Measurements from ENCODE around the gene AMN1. TPM values are rescaled to one million over a fixed set of nuclear protein-coding genes. Genes with fewer than 3 reads are reported as not detected.
"Not testable (repeated sequence)": the region's sequence is repeated elsewhere in the genome, so short reads cannot be mapped to it uniquely, and the experiment has no call there.

The AMN1 gene
- polyA plus RNA-seq, 4 donors = 1.3 to 8.6 (median 5.8) TPM

DNA sequence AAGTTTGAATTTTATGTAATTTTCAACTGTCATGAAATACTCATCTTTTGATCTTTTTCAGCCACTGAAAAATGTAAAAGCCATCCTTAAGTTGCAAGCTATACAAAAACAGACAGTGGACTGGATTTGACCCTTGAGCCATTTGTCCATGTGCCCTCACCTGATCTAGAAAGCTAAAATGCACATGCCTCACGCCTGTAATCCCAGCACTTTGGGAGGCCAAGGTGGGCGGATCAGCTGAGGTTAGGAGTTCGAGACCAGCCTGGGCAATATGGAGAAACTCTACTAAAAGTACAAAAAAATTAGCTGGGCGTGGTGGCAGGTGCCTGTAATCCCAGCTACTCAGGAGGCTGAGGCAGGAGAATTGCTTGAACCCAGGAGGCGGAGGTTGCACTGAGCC, 2.4 kb upstream of the AMN1 start:
- 95 to 99% (median 98%) methylated on average over 5 of the region's 5 CpGs for WGBS, 3 donors
- not testable (repeated sequence) for DNase-seq; H3K27me3 ChIP-seq (ENCODE audit: control insufficient read depth in 3 of 3, insufficient read depth in 3 of 3, low read length in 3 of 3); H3K4me1 ChIP-seq (ENCODE audit: control insufficient read depth in 3 of 3, insufficient read depth in 2 of 3, low read depth in 1 of 3, low read length in 2 of 3); H3K4me3 ChIP-seq (ENCODE audit: low read depth in 1 of 3, low read length in 3 of 3); FAIRE-seq; H3K36me3 ChIP-seq (ENCODE audit: control insufficient read depth in 3 of 3, insufficient read depth in 2 of 3, low read depth in 1 of 3, low read length in 3 of 3)
- peak overlapping the region in 1 of 3 donors; percentile 79 for H3K27ac ChIP-seq (ENCODE audit: low read depth in 1 of 3, low read length in 2 of 3)
- peaks cover 0 to 11% of the 10 kb centered on the region in 2 donors for H3K9me3 ChIP-seq (ENCODE audit: control insufficient read depth in 2 of 2, insufficient read depth in 1 of 2, low read depth in 1 of 2, low read length in 1 of 2)

DNA sequence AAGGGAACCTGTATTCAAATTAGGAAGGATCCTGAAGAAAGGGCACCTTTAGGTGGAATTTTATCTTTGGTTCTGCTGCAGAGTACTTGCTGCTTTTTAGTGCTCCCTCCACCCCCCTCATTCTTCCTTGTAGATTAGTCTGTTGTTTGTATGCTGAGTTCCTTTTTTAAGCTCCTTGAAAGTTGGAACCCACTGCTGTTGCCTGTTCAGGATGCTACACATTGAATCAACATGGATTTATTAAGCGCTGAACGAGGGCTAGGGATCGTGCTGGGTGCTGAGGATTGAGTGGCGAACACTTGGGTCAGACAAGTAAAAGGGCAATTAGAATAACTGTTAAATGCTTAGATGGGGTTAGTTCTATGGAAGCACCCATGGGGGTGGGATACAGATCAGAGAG, 884 bp upstream of the AMN1 start:
- FAIRE-seq (no peak), DNase-seq (no peak)
- Histone ChIP-seq H3K27me3 (ENCODE audit: control insufficient read depth in 3 of 3, insufficient read depth in 3 of 3, low read length in 3 of 3) (no peaks in the 10 kb centered on the region), H3K27ac (ENCODE audit: low read depth in 1 of 3, low read length in 2 of 3) (peak overlapping the region; percentile 93 to 99 (median 97)), H3K4me3 (ENCODE audit: low read depth in 1 of 3, low read length in 3 of 3) (peak overlapping the region; percentile 48 to 79 (median 75)), H3K36me3 (ENCODE audit: control insufficient read depth in 3 of 3, insufficient read depth in 2 of 3, low read depth in 1 of 3, low read length in 3 of 3) (no peaks in the 10 kb centered on the region), H3K4me1 (ENCODE audit: control insufficient read depth in 3 of 3, insufficient read depth in 2 of 3, low read depth in 1 of 3, low read length in 2 of 3) (peaks cover 0 to 5% (median 2%) of the 10 kb centered on the region in 3 donors), H3K9me3 (ENCODE audit: control insufficient read depth in 2 of 2, insufficient read depth in 1 of 2, low read depth in 1 of 2, low read length in 1 of 2) (peaks cover 0 to 11% of the 10 kb centered on the region in 2 donors)
- WGBS, 3 donors = 90 to 95% (median 95%) methylated on average over 4 of the region's 4 CpGs

DNA sequence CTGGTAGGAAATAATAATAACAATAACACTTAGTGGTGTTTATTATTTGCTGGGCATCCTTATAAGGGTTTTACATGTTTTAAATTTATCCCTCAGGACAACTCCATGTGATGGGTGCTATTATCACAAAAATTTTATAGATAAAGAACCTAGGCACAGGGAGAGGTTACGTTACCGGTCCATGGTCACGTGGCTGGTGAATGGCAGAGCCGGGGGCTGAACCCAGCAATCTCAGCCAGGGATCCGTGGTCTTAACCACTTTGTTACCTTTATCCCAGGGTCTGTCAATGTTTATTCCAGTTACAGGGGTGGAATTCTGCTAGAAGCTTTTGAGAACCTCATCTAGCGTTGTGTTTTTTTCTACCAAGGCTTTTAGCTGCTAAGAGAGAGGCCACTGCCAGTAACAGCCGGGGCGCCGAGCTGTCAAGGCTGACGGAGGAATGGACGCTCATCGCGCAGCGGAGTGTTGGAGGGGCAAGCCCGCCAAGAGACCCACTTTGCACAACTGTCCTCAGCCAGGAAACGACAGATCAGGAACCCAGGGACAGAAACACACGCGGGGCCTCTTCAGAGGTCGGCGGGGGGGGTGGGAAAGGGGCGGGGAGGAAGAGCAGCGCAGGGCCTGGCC, 418 bp downstream of the AMN1 start:
- Histone ChIP-seq H3K9me3 (ENCODE audit: control insufficient read depth in 2 of 2, insufficient read depth in 1 of 2, low read depth in 1 of 2, low read length in 1 of 2) (peaks cover 0 to 11% of the 10 kb centered on the region in 2 donors), H3K27me3 (ENCODE audit: control insufficient read depth in 3 of 3, insufficient read depth in 3 of 3, low read length in 3 of 3) (no peaks in the 10 kb centered on the region), H3K36me3 (ENCODE audit: control insufficient read depth in 3 of 3, insufficient read depth in 2 of 3, low read depth in 1 of 3, low read length in 3 of 3) (no peaks in the 10 kb centered on the region), H3K4me1 (ENCODE audit: control insufficient read depth in 3 of 3, insufficient read depth in 2 of 3, low read depth in 1 of 3, low read length in 2 of 3) (peaks cover 2 to 5% (median 3%) of the 10 kb centered on the region in 3 donors), H3K27ac (ENCODE audit: low read depth in 1 of 3, low read length in 2 of 3) (peak overlapping the region; percentile 93 to 99 (median 98)), H3K4me3 (ENCODE audit: low read depth in 1 of 3, low read length in 3 of 3) (peak overlapping the region; percentile 46 to 83 (median 79))
- FAIRE-seq (no peak), DNase-seq (peak in 1 of 2 donors; percentile 65)
- 0 to 1% (median 1%) methylated on average over 19 to 22 of the region's 22 CpGs for WGBS, 3 donors

DNA sequence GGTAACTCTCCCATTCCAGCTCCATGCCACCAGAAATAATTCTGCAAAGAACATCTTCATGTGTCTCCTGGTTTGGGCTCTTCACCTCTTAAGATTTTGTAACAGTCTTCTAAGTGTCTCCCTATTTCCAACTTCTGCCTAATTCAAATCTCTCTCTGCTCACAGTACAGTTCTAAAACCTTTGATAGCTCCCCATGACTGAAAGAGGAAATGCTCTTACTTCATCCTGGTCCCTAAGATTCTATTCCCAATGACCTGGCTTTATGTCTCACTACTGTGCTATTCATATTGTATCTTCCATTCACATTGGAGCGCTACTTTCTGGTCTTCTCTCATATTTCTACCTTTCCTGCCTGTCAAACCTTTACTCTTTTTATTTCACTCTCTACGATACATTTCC, 1.6 kb downstream of the AMN1 start:
- Histone ChIP-seq H3K4me3 (ENCODE audit: low read depth in 1 of 3, low read length in 3 of 3) (no peak overlapping the region), H3K36me3 (ENCODE audit: control insufficient read depth in 3 of 3, insufficient read depth in 2 of 3, low read depth in 1 of 3, low read length in 3 of 3) (no peaks in the 10 kb centered on the region), H3K27ac (ENCODE audit: low read depth in 1 of 3, low read length in 2 of 3) (no peak overlapping the region), H3K4me1 (ENCODE audit: control insufficient read depth in 3 of 3, insufficient read depth in 2 of 3, low read depth in 1 of 3, low read length in 2 of 3) (peaks cover 0 to 8% (median 0%) of the 10 kb centered on the region in 3 donors), H3K27me3 (ENCODE audit: control insufficient read depth in 3 of 3, insufficient read depth in 3 of 3, low read length in 3 of 3) (no peaks in the 10 kb centered on the region), H3K9me3 (ENCODE audit: control insufficient read depth in 2 of 2, insufficient read depth in 1 of 2, low read depth in 1 of 2, low read length in 1 of 2) (peaks cover 0 to 11% of the 10 kb centered on the region in 2 donors)
- DNase-seq = no peak
- WGBS, 3 donors = 95 to 98% (median 98%) methylated on average over 2 of the region's 2 CpGs
- FAIRE-seq = no peak

DNA sequence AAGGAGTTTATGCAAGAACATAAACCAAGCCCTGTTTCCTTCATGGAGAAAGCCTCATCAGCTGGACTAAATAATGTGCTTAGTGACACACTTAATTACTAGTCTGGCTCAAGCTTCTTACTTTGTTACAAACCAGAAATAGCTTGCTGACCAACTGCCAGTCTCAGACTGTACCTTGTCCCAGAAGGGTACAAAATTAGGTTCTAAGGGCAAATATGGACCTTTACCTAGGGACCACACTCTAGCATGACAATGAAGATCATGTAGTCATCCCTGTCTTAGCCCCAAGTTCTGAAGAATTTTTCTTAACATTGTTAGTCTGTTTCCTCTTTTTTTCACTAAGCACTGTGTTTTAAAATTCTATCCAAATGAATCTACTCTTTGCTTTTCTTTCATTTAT, 2.2 kb downstream of the AMN1 start:
- H3K27ac ChIP-seq (ENCODE audit: low read depth in 1 of 3, low read length in 2 of 3) = no peak overlapping the region

DNA sequence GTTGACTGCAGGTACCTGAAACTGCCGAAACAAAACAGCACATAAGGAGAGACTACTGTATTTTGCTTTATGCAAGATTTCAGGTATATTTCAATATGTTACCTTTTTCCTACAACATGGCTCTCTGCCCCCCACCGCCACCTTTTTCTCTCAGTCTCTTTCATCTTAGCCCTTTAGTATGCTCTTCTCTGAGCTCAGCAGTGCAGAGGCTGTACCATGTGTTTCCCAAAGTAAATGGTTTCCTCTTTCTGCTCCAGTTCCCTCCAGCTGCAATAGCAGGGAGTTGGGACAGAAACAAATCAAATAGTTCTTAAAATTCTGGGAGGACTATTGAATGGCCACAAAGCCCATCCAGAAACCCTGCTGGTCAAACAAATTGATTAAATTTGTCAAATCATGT, 4.3 kb downstream of the AMN1 start:
- no peak overlapping the region for H3K4me3 ChIP-seq (ENCODE audit: low read depth in 1 of 3, low read length in 3 of 3)
- peaks cover 0 to 2% of the 10 kb centered on the region in 2 donors for H3K9me3 ChIP-seq (ENCODE audit: control insufficient read depth in 2 of 2, insufficient read depth in 1 of 2, low read depth in 1 of 2, low read length in 1 of 2)
- no peaks in the 10 kb centered on the region for H3K36me3 ChIP-seq (ENCODE audit: control insufficient read depth in 3 of 3, insufficient read depth in 2 of 3, low read depth in 1 of 3, low read length in 3 of 3)
- H3K27me3 ChIP-seq (ENCODE audit: control insufficient read depth in 3 of 3, insufficient read depth in 3 of 3, low read length in 3 of 3) = no peaks in the 10 kb centered on the region
- DNase-seq = no peak
- peaks cover 0 to 15% (median 0%) of the 10 kb centered on the region in 3 donors for H3K4me1 ChIP-seq (ENCODE audit: control insufficient read depth in 3 of 3, insufficient read depth in 2 of 3, low read depth in 1 of 3, low read length in 2 of 3)
- H3K27ac ChIP-seq (ENCODE audit: low read depth in 1 of 3, low read length in 2 of 3) = no peak overlapping the region
- FAIRE-seq = no peak
- WGBS, 3 donors = 84 to 97% (median 96%) methylated on average over 2 of the region's 2 CpGs

More for the DNA sequence above, 2.2 kb downstream of the AMN1 start:
- H3K4me1 ChIP-seq (ENCODE audit: control insufficient read depth in 3 of 3, insufficient read depth in 2 of 3, low read depth in 1 of 3, low read length in 2 of 3) = peaks cover 0 to 14% (median 0%) of the 10 kb centered on the region in 3 donors
- no peak overlapping the region for H3K4me3 ChIP-seq (ENCODE audit: low read depth in 1 of 3, low read length in 3 of 3)
- no peaks in the 10 kb centered on the region for H3K36me3 ChIP-seq (ENCODE audit: control insufficient read depth in 3 of 3, insufficient read depth in 2 of 3, low read depth in 1 of 3, low read length in 3 of 3)
- FAIRE-seq (no peak), DNase-seq (no peak)
- peaks cover 0 to 11% of the 10 kb centered on the region in 2 donors for H3K9me3 ChIP-seq (ENCODE audit: control insufficient read depth in 2 of 2, insufficient read depth in 1 of 2, low read depth in 1 of 2, low read length in 1 of 2)
- no peaks in the 10 kb centered on the region for H3K27me3 ChIP-seq (ENCODE audit: control insufficient read depth in 3 of 3, insufficient read depth in 3 of 3, low read length in 3 of 3)

DNA sequence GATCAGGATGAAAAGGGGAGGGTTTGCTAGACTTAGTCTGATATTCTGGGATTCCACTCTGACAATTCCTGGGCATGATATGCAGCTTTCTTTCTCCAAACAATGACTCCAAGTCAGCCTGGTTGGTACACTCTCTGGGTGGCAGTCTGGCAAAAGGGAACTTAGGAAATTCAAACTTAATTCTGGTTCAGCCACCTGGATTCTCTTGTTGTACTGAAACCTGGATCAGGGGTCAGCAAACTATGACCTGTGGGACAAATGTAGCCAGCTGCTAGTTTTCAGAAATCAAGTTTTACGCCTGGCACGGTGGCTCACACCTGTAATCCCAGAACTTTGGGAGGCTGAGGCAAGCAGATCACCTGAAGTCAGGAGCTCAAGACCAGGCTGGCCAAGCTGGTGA, 6.2 kb downstream of the AMN1 start:
- DNase-seq (no peak), FAIRE-seq (no peak)
- 91 to 93% (median 92%) methylated on average over 2 of the region's 2 CpGs for WGBS, 3 donors
- Histone ChIP-seq H3K27ac (ENCODE audit: low read depth in 1 of 3, low read length in 2 of 3) (no peak overlapping the region), H3K4me1 (ENCODE audit: control insufficient read depth in 3 of 3, insufficient read depth in 2 of 3, low read depth in 1 of 3, low read length in 2 of 3) (peaks cover 0 to 15% (median 0%) of the 10 kb centered on the region in 3 donors), H3K9me3 (ENCODE audit: control insufficient read depth in 2 of 2, insufficient read depth in 1 of 2, low read depth in 1 of 2, low read length in 1 of 2) (peaks cover 0 to 9% of the 10 kb centered on the region in 2 donors), H3K4me3 (ENCODE audit: low read depth in 1 of 3, low read length in 3 of 3) (no peak overlapping the region), H3K36me3 (ENCODE audit: control insufficient read depth in 3 of 3, insufficient read depth in 2 of 3, low read depth in 1 of 3, low read length in 3 of 3) (peaks cover 0 to 5% (median 0%) of the 10 kb centered on the region in 3 donors), H3K27me3 (ENCODE audit: control insufficient read depth in 3 of 3, insufficient read depth in 3 of 3, low read length in 3 of 3) (no peaks in the 10 kb centered on the region)

DNA sequence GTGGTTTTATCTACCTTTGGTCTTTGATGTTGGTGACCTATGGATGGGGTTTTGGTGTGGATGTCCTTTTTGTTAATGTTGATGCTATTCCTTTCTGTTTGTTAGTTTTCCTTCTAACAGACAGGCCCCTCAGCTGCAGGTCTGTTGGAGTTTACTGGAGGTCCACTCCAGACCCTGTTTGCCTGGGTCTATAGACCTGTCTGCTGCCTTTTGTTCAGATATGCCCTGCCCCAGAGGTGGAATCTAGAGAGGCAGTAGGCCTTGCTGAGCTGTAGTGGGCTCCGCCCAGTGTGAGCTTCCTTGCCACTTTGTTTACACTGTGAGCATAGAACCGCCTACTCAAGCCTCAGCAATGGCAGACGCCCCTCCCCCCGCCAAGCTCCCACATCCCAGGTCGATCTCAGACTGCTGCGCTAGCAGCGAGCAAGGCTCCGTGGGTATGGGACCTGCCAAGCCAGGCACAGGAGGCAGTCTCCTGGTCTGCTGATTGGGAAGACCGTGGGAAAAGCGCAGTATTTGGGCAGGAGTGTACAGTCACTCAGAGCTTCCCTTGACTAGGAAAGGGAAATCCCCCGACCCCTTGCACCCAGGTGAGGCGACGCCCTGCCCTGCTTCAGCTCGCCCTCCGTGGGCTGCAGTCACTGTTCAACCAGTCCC, 10.2 kb downstream of the AMN1 start:
- not testable (repeated sequence) for H3K27ac ChIP-seq (ENCODE audit: low read depth in 1 of 3, low read length in 2 of 3)

More for the DNA sequence above, 10.2 kb downstream of the AMN1 start:
- not testable (repeated sequence) for H3K27me3 ChIP-seq (ENCODE audit: control insufficient read depth in 3 of 3, insufficient read depth in 3 of 3, low read length in 3 of 3); DNase-seq; H3K9me3 ChIP-seq (ENCODE audit: control insufficient read depth in 2 of 2, insufficient read depth in 1 of 2, low read depth in 1 of 2, low read length in 1 of 2); H3K4me3 ChIP-seq (ENCODE audit: low read depth in 1 of 3, low read length in 3 of 3); FAIRE-seq; H3K36me3 ChIP-seq (ENCODE audit: control insufficient read depth in 3 of 3, insufficient read depth in 2 of 3, low read depth in 1 of 3, low read length in 3 of 3)
- peaks cover 0 to 14% (median 0%) of the 10 kb centered on the region in 3 donors for H3K4me1 ChIP-seq (ENCODE audit: control insufficient read depth in 3 of 3, insufficient read depth in 2 of 3, low read depth in 1 of 3, low read length in 2 of 3)
- WGBS, 3 donors = 97 to 98% (median 97%) methylated on average over 15 of the region's 15 CpGs

All from small intestine (tissue), 7 donors.